Smooth muscle cell (in vitro differentiated cells): ENCODE data around the gene PLCB1. TPM values are rescaled to one million over a fixed set of nuclear protein-coding genes. Genes with fewer than 3 reads are reported as not detected.

Experiments
- DNase-seq: peaks from one replicate; lab custom pipeline; 2025; ENCODE audit not compliant: unreplicated experiment; lab: John Stamatoyannopoulos, UW
- H2AFZ ChIP-seq: fragments of 200-600 bp; sonication (generic); 2 replicates; pipeline ENCODE4 v1.6.0; 2016; ENCODE audit warnings: antibody characterized with exemption, low read depth, mild to moderate bottlenecking
- H3F3A ChIP-seq: fragments of 200-600 bp; sonication (generic); 2 replicates; pipeline ENCODE4 v1.6.0; 2017; ENCODE audit warnings: antibody characterized with exemption, low read depth
- H3K27ac ChIP-seq: fragments of 200-600 bp; sonication (generic); 2 replicates; pipeline ENCODE4 v1.5.1; 2016; ENCODE audit warnings: low read depth, mild to moderate bottlenecking
- H3K27me3 ChIP-seq: fragments of 200-600 bp; sonication (generic); 2 replicates; pipeline ENCODE4 v1.6.1; 2016; ENCODE audit warnings: low read depth, mild to moderate bottlenecking
- H3K36me3 ChIP-seq: fragments of 200-600 bp; sonication (generic); 2 replicates; pipeline ENCODE4 v1.5.1; 2016; ENCODE audit warnings: low read depth
- H3K4me1 ChIP-seq: fragments of 200-600 bp; sonication (generic); 2 replicates; pipeline ENCODE4 v1.5.1; 2016; ENCODE audit warnings: low read depth
- H3K4me2 ChIP-seq: fragments of 200-600 bp; sonication (generic); 2 replicates; pipeline ENCODE4 v1.6.0; 2016; ENCODE audit warnings: mild to moderate bottlenecking
- H3K4me3 ChIP-seq: fragments of 200-600 bp; sonication (generic); 2 replicates; pipeline ENCODE4 v1.5.1; 2016; ENCODE audit warnings: mild to moderate bottlenecking
- H3K79me2 ChIP-seq: fragments of 200-600 bp; sonication (generic); 2 replicates; pipeline ENCODE4 v1.6.0; 2016; ENCODE audit warnings: low read depth, mild to moderate bottlenecking
- H3K9ac ChIP-seq: fragments of 200-600 bp; sonication (generic); 2 replicates; pipeline ENCODE4 v1.6.0; 2016; ENCODE audit warnings: low read depth
- H3K9me3 ChIP-seq: fragments of 200-600 bp; sonication (generic); replicated peaks from 2 replicates; pipeline ENCODE4 v1.5.1; 2016; ENCODE audit warnings: low read depth
- H4K20me1 ChIP-seq: fragments of 200-600 bp; sonication (generic); 2 replicates; pipeline ENCODE4 v1.6.0; 2016; ENCODE audit warnings: low read depth
- CTCF ChIP-seq: fragments of 200-600 bp; sonication (generic); IDR thresholded peaks from 2 replicates; pipeline ENCODE4 v1.5.1; 2017; ENCODE audit warnings: borderline replicate concordance, mild to moderate bottlenecking, antibody characterized with exemption; ENCODE audit not compliant: insufficient read depth, poor library complexity, severe bottlenecking
- WGBS: methylation state at CpG from one replicate; pipeline ENCODE4 v1.1.7; 2016; ENCODE audit warnings: low lambda C conversion rate; 5-methylcytosine and 5-hydroxymethylcytosine counted together
- polyA plus RNA-seq: library from polyadenylated mRNA; unstranded; fragments of >200 nt; fragmentation: Nextera tagmentation; extraction: Ambion mirVana; gene quantifications from 2 replicates; pipeline ENCODE4 v1.2.1, GENCODE V29; 2016
- total RNA-seq: library from RNA; depleted of rRNA; stranded (reverse); fragments of >200 nt; gene quantifications from 2 replicates; pipeline ENCODE4 v1.2.3, GENCODE V29; 2014

The PLCB1 gene
- total and polyA plus RNA-seq, 2 experiments from 2014 or later, result 4.7 to 25.3 TPM

- TF ChIP-seq CTCF, result peak; percentile 89
- no peak overlapping the region for H3K4me2 ChIP-seq
- 29% methylated on average over 8 of the region's 8 CpGs for WGBS
- H3K79me2 ChIP-seq, result no peaks in the 10 kb centered on the region
- H3F3A ChIP-seq, result no peaks in the 10 kb centered on the region
- H2AFZ ChIP-seq, result no peak overlapping the region
- no peak overlapping the region for H3K9ac ChIP-seq
- no peak for DNase-seq
- H3K4me1 ChIP-seq, result no peaks in the 10 kb centered on the region
- no peaks in the 10 kb centered on the region for H3K9me3 ChIP-seq
- no peak overlapping the region for H3K27ac ChIP-seq
- no peaks in the 10 kb centered on the region for H4K20me1 ChIP-seq
- H3K27me3 ChIP-seq, result no peaks in the 10 kb centered on the region
- H3K4me3 ChIP-seq, result no peak overlapping the region
- H3K36me3 ChIP-seq, result no peaks in the 10 kb centered on the region
Observed at GRCh38 chr20:8722277-8722928, 590.3 kb downstream of the PLCB1 start.

GRCh38 chr20:8723296-8723695, 591.2 kb downstream of the PLCB1 start:
- no peak overlapping the region for H3K27ac ChIP-seq
- H3K9ac ChIP-seq, result no peak overlapping the region
- no peak for TF ChIP-seq CTCF
- no peak overlapping the region for H3K4me3 ChIP-seq
- no peaks in the 10 kb centered on the region for H3K79me2 ChIP-seq
- no peaks in the 10 kb centered on the region for H4K20me1 ChIP-seq
- DNase-seq, result no peak
- H3K4me1 ChIP-seq, result no peaks in the 10 kb centered on the region
- no peaks in the 10 kb centered on the region for H3F3A ChIP-seq
- H3K27me3 ChIP-seq, result no peaks in the 10 kb centered on the region
- no peak overlapping the region for H2AFZ ChIP-seq
- no peaks in the 10 kb centered on the region for H3K36me3 ChIP-seq
- H3K9me3 ChIP-seq, result no peaks in the 10 kb centered on the region
- H3K4me2 ChIP-seq, result no peak overlapping the region

GRCh38 chr20:8724884-8725283, 592.8 kb downstream of the PLCB1 start:
- no peak overlapping the region for H3K27ac ChIP-seq
- no peaks in the 10 kb centered on the region for H3F3A ChIP-seq
- no peak overlapping the region for H3K9ac ChIP-seq
- DNase-seq, result no peak
- no peaks in the 10 kb centered on the region for H3K9me3 ChIP-seq
- H3K4me3 ChIP-seq, result no peak overlapping the region
- TF ChIP-seq CTCF, result no peak
- WGBS, result 95% methylated on average over 2 of the region's 2 CpGs
- no peaks in the 10 kb centered on the region for H3K79me2 ChIP-seq
- no peaks in the 10 kb centered on the region for H3K4me1 ChIP-seq
- no peak overlapping the region for H3K4me2 ChIP-seq
- H2AFZ ChIP-seq, result no peak overlapping the region
- no peaks in the 10 kb centered on the region for H3K27me3 ChIP-seq
- H4K20me1 ChIP-seq, result no peaks in the 10 kb centered on the region
- H3K36me3 ChIP-seq, result no peaks in the 10 kb centered on the region

GRCh38 chr20:8726460-8726859, 594.4 kb downstream of the PLCB1 start:
- Histone ChIP-seq H3K9me3 (no peaks in the 10 kb centered on the region), H3K9ac (no peak overlapping the region), H3K4me2 (no peak overlapping the region), H3K27me3 (no peaks in the 10 kb centered on the region), H4K20me1 (no peaks in the 10 kb centered on the region), H3K4me1 (no peaks in the 10 kb centered on the region), H3K27ac (no peak overlapping the region), H3K4me3 (no peak overlapping the region), H3K36me3 (no peaks in the 10 kb centered on the region), H3K79me2 (no peaks in the 10 kb centered on the region), H3F3A (no peaks in the 10 kb centered on the region), H2AFZ (no peak overlapping the region)
- 92% methylated on average over 2 of the region's 2 CpGs for WGBS
- no peak for TF ChIP-seq CTCF
- DNase-seq, result no peak
